Measurements from ENCODE around the gene MT1F.

Gene MT1F

GRCh38 chr16:56700195-56700594 is 42.4 kb downstream of the MT1F start:
- no peak for DNase-seq (ENCODE audit: low read depth in 2 of 2)

- DNase-seq (ENCODE audit: low read depth in 2 of 2) = no peak
Measured at GRCh38 chr16:56700631-56701030, 42.9 kb downstream of the MT1F start.

GRCh38 chr16:56701534-56701933 is 43.8 kb downstream of the MT1F start:
- DNase-seq (ENCODE audit: low read depth in 2 of 2) = no peak

- DNase-seq (ENCODE audit: low read depth in 2 of 2) = no peak
Measured at GRCh38 chr16:56702836-56703235, 45.1 kb downstream of the MT1F start.
